Activated gamma-delta T cell treated with anti-CD3 and anti-CD28 coated beads, Interleukin-2, amount 50 U/mL, for 16 hours (primary cell): Measurements from ENCODE around the gene TRRAP.

Experiments used
- DNase-seq: peaks from one replicate; pipeline ENCODE4 v3.0.0-alpha.2; 2020; ENCODE audit warnings: low read depth

Gene TRRAP

DNA sequence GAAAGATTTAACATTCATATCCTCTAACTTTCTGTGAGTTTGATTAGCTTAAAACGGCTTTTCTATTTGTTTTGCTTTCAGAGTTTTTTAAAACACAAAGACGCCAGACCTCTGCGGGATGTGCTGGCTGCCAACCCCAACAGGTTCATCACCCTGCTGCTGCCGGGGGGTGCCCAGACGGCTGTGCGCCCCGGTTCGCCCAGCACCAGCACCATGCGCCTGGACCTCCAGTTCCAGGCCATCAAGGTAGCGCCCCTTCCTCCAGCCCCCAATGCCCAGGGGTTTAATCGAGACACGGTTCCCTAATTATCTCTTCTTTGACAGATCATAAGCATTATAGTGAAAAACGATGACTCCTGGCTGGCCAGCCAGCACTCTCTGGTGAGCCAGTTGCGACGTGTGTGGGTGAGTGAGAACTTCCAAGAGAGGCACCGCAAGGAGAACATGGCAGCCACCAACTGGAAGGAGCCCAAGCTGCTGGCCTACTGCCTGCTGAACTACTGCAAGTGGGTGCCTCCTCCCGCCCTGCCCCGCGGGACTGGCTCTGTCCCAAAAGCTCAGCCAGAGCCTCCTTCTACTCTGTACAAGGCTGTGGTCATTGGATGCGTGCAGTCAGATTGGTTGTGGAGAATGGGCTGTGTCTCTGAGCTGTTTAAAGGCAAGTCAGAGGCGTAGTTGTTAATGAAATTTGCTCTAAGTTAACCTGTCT lies 71.2 kb downstream of the TRRAP start:
- no peak for DNase-seq

DNA sequence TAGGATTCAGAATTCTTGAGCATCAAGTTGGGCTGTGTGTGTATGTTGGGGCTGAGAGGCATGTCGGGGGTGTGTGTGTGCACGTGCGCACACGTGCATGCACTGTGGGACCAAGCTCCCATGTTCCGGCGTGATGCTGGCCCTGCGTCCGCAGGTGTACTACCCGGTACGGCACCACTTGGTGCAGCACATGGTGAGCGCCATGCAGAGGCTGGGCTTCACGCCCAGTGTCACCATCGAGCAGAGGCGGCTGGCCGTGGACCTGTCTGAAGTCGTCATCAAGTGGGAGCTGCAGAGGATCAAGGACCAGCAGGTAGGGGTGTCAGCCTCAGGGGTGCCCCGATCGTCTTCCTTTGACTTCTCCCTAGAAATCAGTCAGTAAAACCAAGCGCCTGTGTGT lies 77.7 kb downstream of the TRRAP start:
- DNase-seq: no peak

DNA sequence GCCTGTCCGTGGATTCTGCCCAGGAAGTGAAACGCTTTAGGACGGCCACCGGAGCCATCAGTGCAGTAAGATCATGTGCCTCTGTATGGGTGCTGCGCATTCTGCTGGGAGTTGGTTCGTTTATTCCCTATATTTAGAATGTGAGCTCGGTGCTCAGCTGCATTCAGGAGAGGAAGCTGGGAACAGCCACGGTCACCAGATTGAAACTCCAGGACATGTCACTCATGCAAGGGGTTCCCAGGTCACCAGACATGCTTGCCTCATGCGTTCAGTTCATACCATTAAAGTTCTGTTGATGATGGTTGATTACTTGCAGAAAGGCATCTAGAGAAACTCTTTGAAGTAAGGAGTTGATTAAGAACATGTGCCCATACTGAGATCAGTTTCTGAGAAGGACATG lies 78.1 kb downstream of the TRRAP start:
- no peak for DNase-seq

DNA sequence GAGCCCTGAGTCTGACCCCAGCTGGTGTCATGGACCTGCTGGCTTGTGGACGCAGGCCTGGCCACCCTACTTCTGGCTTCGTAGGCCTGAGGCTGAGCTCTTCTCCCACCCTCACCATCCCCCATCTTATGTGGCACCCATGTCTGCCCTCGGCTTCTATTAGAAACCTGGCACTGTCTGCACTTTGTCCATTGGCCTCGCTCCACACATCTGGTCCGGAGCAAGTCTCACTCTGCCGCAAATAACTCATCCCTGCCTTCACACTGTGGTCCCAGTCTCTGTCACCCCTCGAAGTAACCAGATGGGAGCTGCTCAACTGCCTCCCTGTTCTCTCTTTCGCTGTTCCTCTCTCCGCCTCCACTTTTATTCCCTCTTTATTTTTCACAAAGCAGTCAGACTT lies 78.6 kb downstream of the TRRAP start:
- no peak for DNase-seq

DNA sequence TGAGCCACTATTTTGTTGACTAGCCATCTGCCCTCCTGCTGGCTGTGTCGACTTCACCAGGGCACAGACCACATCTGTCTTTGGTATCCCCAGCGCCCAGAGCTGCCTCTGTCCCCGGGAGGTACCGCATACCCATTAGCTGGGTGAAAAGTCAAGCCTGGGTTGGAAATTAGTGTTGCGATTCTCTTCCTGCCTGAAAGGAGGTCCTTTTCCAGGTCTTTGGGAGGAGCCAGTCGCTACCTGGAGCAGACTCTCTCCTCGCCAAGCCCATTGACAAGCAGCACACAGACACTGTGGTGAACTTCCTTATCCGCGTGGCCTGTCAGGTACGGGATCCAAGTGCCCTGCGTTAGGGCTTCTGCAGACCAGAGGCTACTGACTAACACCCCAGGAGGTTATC lies 79.4 kb downstream of the TRRAP start:
- no peak for DNase-seq

DNA sequence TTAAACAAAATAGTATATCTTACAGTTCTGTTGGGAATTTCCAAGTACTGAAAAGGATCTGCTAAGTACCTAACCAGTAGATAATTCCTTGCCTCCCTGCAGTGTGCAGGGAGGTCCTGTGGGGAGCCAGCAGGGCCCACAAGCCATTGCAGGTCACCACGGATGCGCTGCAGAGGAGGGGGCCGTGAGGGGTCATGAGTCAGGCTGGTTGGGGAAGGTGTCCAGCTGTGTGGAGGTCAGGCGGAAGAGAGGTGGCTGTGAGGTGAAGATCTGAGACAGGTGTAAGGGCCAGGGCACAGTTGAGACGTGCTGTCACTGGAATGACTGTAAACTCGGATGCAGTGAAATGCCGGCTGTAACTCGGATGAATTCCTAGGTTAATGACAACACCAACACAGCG lies 80.6 kb downstream of the TRRAP start:
- no peak for DNase-seq

DNA sequence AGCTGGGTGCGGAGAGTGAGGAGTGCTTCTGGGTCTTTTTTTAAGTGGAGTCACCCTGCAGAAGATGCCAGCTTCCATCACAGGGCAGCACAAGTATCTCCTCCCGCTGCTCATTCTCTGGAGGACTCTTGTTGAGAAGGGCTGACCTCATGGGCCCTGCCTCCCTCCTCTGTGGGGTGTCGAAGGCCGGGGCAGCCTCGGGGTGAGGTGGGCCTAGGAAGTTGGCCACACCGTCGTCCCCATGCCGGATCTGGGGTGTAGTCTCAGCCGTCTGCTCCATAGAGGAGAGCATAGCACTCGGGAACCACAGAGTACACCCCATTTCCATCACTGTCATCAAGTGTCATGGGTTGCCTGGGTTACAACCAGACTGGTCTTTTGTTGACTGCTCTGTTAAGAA lies 85.0 kb downstream of the TRRAP start:
- DNase-seq: no peak

DNA sequence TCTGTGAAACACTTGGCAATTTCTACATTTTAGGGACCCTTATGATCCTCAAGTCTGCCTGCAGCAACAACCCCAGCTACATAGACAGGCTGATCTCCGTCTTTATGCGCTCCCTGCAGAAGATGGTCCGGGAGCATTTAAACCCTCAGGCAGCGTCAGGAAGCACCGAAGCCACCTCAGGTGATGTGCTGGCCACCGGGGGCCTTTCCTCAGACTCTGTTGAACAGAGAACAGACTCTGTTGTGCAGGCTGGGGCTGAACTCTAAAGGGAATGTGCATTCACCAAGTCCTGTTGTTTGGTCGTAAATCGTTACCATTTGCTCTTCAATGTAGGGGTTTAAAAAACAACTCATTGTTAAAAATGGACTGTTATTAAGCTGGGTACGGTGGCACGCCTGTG lies 86.3 kb downstream of the TRRAP start:
- no peak for DNase-seq

DNA sequence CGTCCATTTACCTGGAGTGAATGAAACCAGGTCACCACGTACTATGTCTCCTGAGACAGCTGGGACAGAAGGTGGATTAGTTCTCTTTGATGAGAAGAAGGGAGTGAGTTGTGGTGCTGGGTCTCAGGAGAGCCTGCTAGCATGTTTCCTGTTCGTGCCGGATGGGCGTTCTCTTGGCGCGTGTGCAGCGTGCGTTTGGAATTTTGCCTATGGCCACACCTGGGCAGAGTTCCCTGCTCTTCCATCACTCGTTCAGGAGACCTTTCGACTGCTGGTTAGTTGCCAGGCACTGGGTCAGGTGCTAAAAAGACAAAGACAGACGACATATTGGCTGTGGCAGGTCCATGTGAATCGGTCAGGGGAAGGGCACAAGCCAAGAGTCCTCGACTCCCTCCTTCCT lies 90.3 kb downstream of the TRRAP start:
- no peak for DNase-seq

DNA sequence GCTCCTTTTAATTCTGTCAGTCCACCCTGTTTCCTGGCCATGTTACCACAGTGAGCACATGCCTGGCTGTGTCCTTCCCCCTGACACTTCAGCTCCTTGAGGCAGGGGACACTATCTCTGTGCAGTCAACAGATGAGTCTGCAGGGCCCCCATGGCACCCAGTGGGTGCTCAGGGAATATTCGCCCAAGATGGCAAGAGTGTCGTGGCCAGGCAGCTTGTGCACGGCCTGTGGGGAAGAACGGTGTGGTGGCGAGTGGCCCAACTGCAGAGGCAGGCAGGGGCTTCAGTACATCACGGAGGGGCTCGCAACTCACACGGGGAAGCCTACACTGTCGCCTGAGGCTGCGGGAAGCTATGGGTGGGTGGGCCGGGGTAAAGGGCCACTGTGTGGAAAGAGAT lies 91.1 kb downstream of the TRRAP start:
- no peak for DNase-seq

DNA sequence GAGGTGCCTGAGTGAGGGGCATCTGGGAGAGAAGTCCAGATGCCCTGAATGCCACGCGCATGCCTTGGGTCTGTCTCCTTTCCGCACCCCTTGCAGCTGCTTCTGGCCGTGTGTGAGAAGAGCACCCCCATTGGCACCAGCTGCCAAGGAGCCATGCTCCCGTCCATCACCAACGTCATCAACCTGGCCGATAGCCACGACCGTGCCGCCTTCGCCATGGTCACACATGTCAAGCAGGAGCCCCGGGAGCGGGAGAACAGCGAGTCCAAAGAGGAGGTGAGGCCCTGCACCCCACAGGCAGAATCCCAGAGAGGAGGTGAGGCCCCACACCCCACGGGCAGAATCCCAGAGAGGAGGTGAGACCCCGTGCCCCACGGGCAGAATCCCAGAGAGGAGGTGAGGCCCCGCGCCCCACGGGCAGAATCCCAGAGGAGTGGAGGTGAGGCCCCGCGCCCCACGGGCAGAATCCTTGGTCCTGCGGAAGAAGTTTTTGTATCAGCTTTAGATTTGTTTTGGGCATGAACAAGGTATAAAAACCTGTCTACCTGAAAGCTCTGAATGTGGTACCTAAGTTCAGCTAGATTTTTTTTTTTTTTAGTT lies 91.8 kb downstream of the TRRAP start:
- DNase-seq: no peak

DNA sequence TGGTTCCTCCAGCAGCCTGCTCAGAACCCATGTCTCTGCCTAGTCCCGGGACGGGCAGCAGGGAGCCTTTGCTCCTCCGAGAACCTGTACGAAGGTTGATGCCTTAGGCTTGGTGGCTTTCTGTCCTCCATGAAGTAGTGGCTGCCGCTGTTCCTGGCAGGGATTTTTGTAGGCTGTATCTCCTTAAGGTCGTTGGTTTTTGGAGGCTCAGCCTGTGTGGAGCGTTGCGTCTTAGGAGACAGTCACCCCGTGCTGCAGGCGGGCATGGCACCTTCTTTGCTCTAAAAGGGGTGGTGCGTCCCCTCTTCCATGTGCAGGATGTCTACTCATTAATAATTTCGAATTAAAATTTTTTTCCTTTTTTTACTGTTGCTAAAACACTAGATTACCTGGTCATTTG lies 92.5 kb downstream of the TRRAP start:
- DNase-seq: no peak

DNA sequence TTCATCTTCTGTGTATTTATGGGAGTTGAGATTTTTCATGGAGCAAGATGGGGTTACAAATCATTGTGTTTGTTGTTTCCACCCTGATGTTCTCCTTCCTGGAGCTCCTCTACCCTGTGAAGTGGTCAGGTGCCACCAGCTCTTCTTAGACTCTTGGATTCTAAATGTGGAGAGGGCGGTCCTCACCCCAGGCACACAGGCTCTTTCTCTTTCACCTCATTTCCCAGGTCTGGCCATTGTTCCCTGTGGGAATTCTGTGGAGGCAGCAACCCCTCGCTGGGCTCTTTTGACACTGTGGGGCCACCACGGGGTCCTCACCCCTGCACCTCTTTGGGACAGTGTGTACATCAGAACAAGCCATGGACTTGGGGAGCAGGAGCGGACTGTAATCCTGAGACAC lies 95.9 kb downstream of the TRRAP start:
- no peak for DNase-seq

DNA sequence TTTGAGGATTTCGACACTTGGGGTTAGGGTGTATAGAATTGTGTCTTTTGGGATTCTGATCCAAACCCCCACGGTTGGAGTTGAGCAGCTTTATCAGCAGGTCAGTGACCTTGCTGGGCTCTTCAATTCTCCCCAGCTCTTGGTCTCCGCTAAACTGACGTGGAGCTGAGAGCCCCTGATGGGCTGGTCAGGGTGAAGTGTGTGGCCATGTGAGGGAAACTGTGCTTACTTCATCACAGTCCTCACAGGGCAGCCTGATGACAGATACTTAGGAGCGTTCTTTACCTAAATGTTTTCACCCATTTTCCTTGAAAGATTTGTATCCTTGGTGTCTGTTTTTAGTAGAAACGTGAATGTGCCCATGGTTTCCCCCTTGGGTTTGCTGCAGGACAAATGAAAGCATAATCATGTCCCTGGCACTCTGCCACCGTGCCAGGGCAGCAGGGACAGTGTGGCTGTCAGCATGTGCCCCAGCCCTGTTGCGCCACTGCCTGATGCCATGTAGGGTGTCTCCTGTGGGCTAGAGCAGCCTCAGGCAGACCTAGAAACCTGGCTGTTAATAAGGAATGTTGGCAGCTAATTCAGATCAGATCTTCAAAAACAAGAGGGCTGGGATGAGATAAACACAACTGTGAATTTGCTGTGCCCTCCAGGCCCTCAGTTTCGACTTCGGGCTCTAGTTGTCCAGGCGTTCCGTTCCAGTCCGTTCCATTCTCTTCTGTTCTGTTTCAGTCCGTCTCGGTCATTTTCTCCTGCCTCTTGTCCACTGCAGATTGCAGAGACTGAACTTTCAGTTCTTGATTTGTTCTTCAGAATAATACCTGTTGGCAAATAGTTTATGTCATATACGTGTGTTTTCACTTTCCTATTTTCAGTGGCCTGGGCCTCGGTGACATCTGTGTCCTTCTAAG lies 96.8 kb downstream of the TRRAP start:
- no peak for DNase-seq

DNA sequence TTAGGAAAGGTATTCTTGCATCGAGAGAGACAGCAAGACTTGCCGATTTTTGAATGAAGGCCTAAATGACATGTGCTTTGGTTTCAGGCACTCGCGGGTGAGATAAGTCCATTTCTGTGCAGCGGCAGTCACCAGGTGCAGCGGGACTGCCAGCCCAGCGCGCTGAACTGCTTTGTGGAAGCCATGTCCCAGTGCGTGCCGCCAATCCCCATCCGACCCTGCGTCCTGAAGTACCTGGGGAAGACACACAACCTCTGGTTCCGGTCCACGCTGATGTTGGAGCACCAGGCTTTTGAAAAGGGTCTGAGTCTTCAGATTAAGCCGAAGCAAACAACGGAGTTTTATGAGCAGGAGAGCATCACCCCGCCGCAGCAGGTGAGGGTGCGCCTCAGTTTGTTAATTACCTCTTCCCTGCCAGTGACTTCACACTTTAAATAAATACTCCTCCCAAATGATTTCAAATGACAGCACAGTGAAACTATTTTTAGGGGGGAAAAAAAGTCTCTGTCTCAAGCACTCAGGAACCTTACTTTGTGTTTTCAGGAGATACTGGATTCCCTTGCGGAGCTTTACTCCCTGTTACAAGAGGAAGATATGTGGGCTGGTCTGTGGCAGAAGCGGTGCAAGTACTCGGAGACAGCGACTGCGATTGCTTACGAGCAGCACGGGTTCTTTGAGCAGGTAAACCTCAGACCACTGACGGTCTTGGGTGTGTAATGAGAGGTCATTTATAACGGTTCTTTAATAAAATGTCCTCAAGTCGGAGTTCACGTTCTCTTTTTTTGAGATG lies 98.3 kb downstream of the TRRAP start:
- no peak for DNase-seq

DNA sequence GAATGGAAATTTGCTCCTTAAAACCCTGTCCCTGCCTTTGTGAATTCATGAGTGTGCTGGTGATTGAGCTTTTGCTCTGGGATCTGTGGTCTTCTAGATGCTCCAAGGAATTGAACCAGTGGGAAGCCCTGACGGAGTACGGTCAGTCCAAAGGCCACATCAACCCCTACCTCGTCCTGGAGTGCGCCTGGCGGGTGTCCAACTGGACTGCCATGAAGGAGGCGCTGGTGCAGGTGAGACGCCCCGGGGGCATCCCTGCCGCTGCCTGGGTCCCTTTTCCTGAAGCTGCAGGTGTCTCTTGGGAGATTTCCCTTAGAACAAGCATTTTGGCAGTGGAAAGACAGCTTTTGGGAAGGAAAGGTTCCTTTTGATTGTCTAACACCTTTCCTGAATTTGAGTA lies 100.3 kb downstream of the TRRAP start:
- no peak for DNase-seq

DNA sequence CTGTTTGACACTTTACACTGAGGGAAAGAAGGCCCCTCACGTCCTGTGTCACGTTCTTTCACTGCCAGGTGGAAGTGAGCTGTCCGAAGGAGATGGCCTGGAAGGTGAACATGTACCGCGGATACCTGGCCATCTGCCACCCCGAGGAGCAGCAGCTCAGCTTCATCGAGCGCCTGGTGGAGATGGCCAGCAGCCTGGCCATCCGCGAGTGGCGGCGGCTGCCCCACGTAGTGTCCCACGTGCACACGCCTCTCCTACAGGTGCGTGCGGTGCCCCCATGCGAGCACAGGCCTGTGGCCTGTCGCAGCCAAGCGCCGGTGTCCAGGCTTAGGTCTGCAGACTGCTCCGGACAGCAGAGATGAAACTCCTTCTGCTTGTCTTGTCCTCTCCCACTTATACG lies 103.4 kb downstream of the TRRAP start:
- DNase-seq: no peak

DNA sequence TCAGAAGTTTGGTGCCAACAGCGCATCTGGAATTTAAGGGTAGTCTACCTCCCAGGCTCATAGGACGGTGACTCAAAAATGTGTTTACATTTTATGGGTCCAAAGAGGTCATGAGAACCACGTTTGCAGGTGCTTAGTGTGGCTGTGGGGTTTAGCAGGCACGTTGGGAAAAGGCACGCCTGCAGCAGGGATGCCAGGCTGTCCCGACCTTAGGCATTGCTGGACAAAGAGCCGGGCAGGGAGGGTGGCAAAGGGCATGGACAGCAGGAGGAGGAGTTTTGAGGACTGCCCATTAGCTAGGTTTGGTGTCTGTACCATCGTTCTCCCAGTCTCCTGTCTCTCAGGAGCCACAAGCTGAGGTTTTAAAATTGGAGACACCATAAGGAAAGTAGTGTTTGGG lies 104.4 kb downstream of the TRRAP start:
- no peak for DNase-seq

DNA sequence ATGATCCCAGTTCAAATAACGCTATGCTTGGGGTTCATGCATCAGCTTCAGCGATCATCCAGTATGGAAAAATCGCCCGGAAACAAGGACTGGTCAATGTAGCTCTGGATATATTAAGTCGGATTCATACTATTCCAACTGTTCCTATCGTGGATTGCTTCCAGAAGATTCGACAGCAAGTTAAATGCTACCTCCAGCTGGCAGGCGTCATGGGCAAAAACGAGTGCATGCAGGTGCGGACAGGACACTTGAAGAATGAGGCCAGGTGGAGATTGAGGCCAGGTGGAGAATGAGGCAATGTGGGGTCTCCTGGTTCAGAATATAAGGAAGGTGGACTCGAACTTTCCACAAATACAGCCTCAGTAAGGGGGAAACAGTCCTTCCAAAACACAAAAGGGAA lies 105.8 kb downstream of the TRRAP start:
- DNase-seq: no peak

DNA sequence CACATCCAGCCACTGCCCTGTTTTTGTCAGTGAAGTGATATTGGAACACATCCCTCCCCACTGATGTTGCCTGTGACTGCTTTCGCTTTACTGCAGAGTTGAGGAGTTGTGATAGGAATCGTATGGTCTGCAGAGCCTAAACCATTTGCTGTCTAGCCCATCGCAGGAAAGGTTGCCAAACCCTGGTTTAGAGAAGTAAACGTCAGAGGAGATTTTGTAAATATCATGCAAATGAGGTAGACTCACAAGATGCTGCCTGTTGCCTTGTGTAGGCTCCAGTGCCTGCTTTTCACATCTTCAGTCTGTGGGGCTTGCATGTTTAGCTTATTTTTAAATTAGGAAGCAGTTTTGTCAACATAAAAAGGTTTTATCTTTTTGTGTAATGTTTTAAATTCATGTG lies 107.1 kb downstream of the TRRAP start:
- DNase-seq: no peak

DNA sequence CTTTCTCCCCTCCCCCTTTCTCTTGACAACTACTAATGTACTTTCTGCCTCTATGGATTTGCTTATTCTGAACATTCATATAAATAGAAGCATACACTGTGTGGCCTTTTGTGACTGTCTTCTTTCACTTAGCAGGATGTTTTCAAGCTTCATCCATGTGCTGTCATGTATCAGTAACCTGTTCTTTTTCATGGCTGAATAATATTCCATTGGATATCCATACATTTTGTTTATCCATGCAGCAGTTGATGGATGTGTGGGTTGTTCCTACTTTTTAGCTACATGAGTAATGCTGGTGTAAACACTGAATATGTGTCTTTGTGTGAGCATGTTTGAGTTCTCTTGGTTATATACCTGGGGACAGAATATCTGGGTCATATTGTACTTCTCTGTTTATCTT lies 107.6 kb downstream of the TRRAP start:
- no peak for DNase-seq

DNA sequence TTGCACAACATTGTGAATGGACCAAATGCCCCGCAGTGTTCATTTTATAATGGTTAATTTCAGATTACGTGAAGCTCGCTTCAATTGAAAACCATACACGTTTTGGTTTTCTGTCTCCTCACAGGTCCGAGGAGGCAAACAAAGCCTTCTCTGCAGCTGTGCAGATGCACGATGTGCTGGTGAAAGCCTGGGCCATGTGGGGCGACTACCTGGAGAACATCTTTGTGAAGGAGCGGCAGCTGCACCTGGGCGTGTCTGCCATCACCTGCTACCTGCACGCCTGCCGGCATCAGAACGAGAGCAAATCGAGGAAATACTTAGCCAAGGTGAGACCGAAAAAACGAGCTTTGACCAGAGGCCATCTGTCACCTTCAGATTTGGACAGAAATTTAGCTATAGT lies 110.3 kb downstream of the TRRAP start:
- DNase-seq: no peak

DNA sequence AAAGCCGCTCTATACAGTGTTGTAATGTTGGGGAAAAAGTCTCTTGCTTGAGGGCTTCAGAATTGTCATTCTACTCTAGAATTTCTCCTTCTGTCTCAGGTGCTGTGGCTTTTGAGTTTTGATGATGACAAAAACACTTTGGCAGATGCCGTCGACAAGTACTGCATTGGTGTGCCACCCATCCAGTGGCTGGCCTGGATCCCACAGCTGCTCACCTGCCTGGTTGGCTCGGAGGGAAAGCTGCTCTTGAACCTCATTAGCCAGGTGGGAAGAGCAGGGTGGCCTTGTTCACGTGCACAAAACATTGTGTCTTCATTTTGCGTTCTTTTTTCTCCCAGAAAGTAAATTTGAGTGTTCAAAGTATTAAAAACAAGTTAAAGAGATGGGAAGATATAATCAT lies 112.0 kb downstream of the TRRAP start:
- DNase-seq: no peak
